ENCODE measurements around the gene QTRT2. TPM values are rescaled to one million over a fixed set of nuclear protein-coding genes. Genes with fewer than 3 reads are reported as not detected.

QTRT2 gene
- total RNA-seq, 1 experiment from 2014 or later, result 84.1 TPM

- H3K56ac ChIP-seq (ENCODE audit: insufficient read length, low read depth, low read length), result no peak overlapping the region
- no peak overlapping the region for H2BK20ac ChIP-seq (ENCODE audit: low read depth, low read length, poor library complexity, severe bottlenecking)
- H2BK12ac ChIP-seq (ENCODE audit: insufficient read length, low read depth, low read length), result no peak overlapping the region
- Mint-ChIP-seq H3K4me1 (peaks cover 14 to 24% of the 10 kb centered on the region in 2 experiments), H3K27me3 (ENCODE audit: low read depth) (no peaks in the 10 kb centered on the region), H3K36me3 (ENCODE audit: insufficient read depth in 1 of 3, low read depth in 3 of 3) (no peaks in the 10 kb centered on the region), H3K9me3 (no peaks in the 10 kb centered on the region), H3K4me3 (no peak overlapping the region), H3K27ac (peak overlapping the region in 2 of 3 experiments; percentile 76 to 80; a peak in 3 of 7 replicates)
- no peak overlapping the region for H2AK5ac ChIP-seq (ENCODE audit: insufficient read length, low read length)
- no peak overlapping the region for H3T11ph ChIP-seq (ENCODE audit: low read length)
- H2AFZ ChIP-seq (ENCODE audit: low read length), result no peak overlapping the region
- H3K14ac ChIP-seq (ENCODE audit: insufficient read depth, low read length), result no peak overlapping the region
- no peak overlapping the region for H3K27ac ChIP-seq (ENCODE audit: insufficient read length, low read depth, low read length)
- no peak overlapping the region for H4K8ac ChIP-seq (replicated peaks; ENCODE audit: insufficient read length, low read depth, low read length)
- H3K23me2 ChIP-seq (ENCODE audit: insufficient read length, low read depth, low read length, poor library complexity, severe bottlenecking), result no peaks in the 10 kb centered on the region
- H2BK15ac ChIP-seq (ENCODE audit: low read depth, low read length), result no peak overlapping the region
- H4K5ac ChIP-seq (ENCODE audit: insufficient read length, low read depth, low read length), result no peak overlapping the region
- peak; percentile 29 for DNase-seq
- H3K4me1 ChIP-seq (ENCODE audit: insufficient read depth, low read length), result peaks cover 4% of the 10 kb centered on the region; the same call in 1 of the 2 replicates
- TF ChIP-seq CTCF (conservative IDR thresholded peaks at IDR 0.05), result no peak
- H3K27me3 ChIP-seq (ENCODE audit: insufficient read depth, low read length), result no peaks in the 10 kb centered on the region
- no peak overlapping the region for H3K9ac ChIP-seq (ENCODE audit: extremely low read depth, insufficient read length, low read length)
- no peaks in the 10 kb centered on the region for H3K79me2 ChIP-seq (ENCODE audit: insufficient read depth, low read length)
- no CpG with 5 or more reads among the region's 27 CpGs for WGBS (ENCODE audit: extremely low coverage, insufficient read length, low lambda C conversion rate)
- H2BK120ac ChIP-seq (ENCODE audit: low read depth, low read length, poor library complexity, severe bottlenecking), result no peak overlapping the region
- H4K91ac ChIP-seq (ENCODE audit: insufficient read length, low read depth, low read length), result no peak overlapping the region
- H2BK5ac ChIP-seq (ENCODE audit: insufficient read length, low read length), result no peak overlapping the region
- no peaks in the 10 kb centered on the region for H4K20me1 ChIP-seq (ENCODE audit: control insufficient read depth, insufficient read depth, insufficient read length)
- H3K18ac ChIP-seq (ENCODE audit: insufficient read length, low read depth, low read length), result no peak overlapping the region
- H3K4ac ChIP-seq (ENCODE audit: low read depth, low read length), result no peak overlapping the region
- no peaks in the 10 kb centered on the region for H3K79me1 ChIP-seq (ENCODE audit: insufficient read depth, low read depth, low read length, poor library complexity, severe bottlenecking)
- H3K4me2 ChIP-seq (ENCODE audit: insufficient read depth, insufficient read length, low read length), result no peak overlapping the region
- H3K9me3 ChIP-seq (ENCODE audit: control insufficient read depth, low read depth, low read length), result no peaks in the 10 kb centered on the region
- no peak overlapping the region for H3K23ac ChIP-seq (ENCODE audit: insufficient read length, low read depth, low read length)
These were observed 46.6 kb downstream of the QTRT2 start for GRCh38 chr3:114103181-114103580.

All from H9 (cell line).